C4-2B (cell line): ENCODE measurements around the gene CCDC6.
A peak's percentile ranks its signal among the peaks of the same experiment; 100 is the strongest.

Source experiments
- H3K27ac ChIP-seq: fragments of 450-650 bp; 2 replicates; pipeline ENCODE4 v1.5.1; 2017
- CTCF ChIP-seq: fragments of 450-650 bp; conservative IDR thresholded peaks from 2 replicates; pipeline ENCODE4 v1.5.1; 2017; ENCODE audit warnings: mild to moderate bottlenecking
- ZFX ChIP-seq: fragments of 450-650 bp; IDR thresholded peaks from 2 replicates; pipeline ENCODE4 v1.6.1; 2017

CCDC6 gene

GRCh38 chr10:59898125-59898835 is 8.1 kb downstream of the CCDC6 start:
- TF ChIP-seq CTCF (no peak), ZFX (no peak)
- H3K27ac ChIP-seq: no peak overlapping the region

DNA sequence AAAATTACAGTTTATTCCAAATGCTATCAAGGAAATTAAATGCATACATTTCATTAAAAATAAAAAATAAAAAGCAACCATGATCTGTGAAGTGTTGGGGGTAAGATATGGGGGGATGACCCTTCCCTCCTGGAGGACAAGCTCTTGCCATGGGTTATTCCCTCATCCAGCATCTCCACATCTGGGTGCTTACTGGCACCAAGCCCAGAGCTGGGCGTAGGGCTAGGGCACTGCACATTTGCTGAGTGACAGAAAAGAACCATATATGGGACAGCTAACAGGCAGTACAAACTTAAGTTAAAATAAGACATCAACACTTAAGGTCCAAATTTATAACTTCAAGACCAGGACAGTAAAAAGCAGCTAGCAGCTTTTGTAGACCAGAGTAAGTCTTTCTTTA is 10.2 kb downstream of the CCDC6 start:
- no peak overlapping the region for H3K27ac ChIP-seq
- no peak for TF ChIP-seq ZFX
- no peak for TF ChIP-seq CTCF

DNA sequence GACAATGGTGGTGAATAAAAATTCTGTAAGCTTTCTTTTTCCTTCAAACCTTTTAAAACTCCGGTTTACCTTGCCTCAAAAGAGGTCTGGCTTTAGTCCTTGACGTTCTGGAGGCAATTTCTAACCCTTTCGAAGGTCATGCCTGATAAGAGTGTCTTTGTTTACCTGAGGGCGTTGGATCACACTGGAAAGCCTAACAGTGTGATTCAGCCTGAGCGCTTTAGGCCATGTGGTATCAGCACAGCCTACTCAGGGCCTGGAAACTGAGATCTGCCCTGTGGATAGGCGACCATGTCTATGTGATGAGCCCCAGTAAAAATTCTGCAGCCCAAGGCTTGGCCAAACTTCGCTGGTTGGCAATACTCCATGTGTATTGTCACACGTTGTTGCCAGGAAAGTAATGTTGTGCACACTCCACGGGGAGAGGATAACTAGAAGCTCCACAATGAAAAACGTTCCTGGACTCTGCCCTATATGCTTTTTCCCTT is 10.7 kb downstream of the CCDC6 start:
- TF ChIP-seq CTCF (no peak), ZFX (no peak)
- peak overlapping the region; percentile 16; the same call in 1 of the 2 replicates for H3K27ac ChIP-seq

GRCh38 chr10:59894114-59894513 is 12.2 kb downstream of the CCDC6 start:
- no peak for TF ChIP-seq ZFX
- TF ChIP-seq CTCF: no peak
- peak overlapping the region; percentile 45 for H3K27ac ChIP-seq

DNA sequence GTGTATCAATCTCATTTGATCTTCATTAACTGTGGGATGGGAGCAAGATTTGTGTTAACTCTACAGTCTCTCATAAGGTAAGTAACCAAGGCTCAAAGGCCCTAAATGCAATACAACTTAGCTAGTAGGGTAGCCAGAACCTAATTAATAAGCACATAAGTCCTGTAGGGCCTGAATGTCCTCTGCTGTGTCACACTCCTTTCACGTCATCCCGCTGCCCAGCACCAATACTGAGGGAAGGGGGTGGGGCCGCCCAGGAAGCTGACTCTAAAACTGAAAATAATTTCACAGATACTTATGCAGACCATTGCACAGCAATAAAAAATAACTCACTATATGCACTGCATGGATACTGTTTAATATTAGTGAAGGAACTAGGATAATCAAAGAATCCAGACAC is 13.7 kb downstream of the CCDC6 start:
- no peak overlapping the region for H3K27ac ChIP-seq
- TF ChIP-seq CTCF (no peak), ZFX (no peak)

GRCh38 chr10:59891936-59892335 is 14.4 kb downstream of the CCDC6 start:
- H3K27ac ChIP-seq: no peak overlapping the region
- TF ChIP-seq CTCF (no peak), ZFX (no peak)

DNA sequence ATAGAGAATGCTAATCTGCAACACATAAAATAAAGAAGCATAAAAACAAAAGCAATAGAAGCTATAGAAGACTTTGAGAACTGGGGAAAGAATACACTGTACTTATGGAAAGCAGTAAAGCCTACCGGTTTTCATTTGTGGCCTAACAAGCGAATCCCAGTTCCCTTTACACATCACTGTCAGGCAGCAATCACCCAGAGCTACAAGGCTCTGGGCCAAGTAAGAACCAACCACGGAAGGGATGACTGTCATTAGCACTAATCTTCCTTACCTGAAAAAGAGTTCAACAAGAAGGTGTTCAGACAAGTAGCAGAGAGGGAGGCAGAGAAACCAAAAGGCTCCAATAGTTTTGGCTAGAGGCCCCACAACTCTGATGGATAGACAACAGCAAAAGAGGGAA is 15.0 kb downstream of the CCDC6 start:
- no peak for TF ChIP-seq ZFX
- TF ChIP-seq CTCF: no peak
- H3K27ac ChIP-seq: no peak overlapping the region
